HUDEP-2 (cell line): ENCODE results near the gene CD82.

Experiments used
- DNase-seq, 76 experiments: peaks; one replicate each; lab custom pipeline; 2025; ENCODE audit not compliant: unreplicated experiment in 76 of 76; lab: John Stamatoyannopoulos, UW

The CD82 gene

GRCh38 chr11:44573333-44573732 lies 7.9 kb downstream of the CD82 start:
- DNase-seq, result peak in 2 of 76 experiments; percentile 22 to 25

GRCh38 chr11:44574610-44575287 lies 9.3 kb downstream of the CD82 start:
- DNase-seq, result peak in 7 of 76 experiments; percentile 16 to 52 (median 36)

GRCh38 chr11:44575288-44575672 lies 9.8 kb downstream of the CD82 start:
- DNase-seq, result no peak

- DNase-seq, result no peak
Measured at GRCh38 chr11:44575962-44576361, 10.5 kb downstream of the CD82 start.

GRCh38 chr11:44576656-44577055 lies 11.2 kb downstream of the CD82 start:
- DNase-seq, result no peak

GRCh38 chr11:44577231-44577830 lies 11.9 kb downstream of the CD82 start:
- peak in 13 of 76 experiments; percentile 17 to 70 (median 26) for DNase-seq

- DNase-seq, result no peak
Measured at GRCh38 chr11:44578279-44578678, 12.8 kb downstream of the CD82 start.

- no peak for DNase-seq
Measured at GRCh38 chr11:44579302-44579761, 13.9 kb downstream of the CD82 start.

GRCh38 chr11:44580701-44581100 lies 15.2 kb downstream of the CD82 start:
- DNase-seq, result peak in 63 of 76 experiments; percentile 13 to 78 (median 50)

GRCh38 chr11:44581246-44581645 lies 15.8 kb downstream of the CD82 start:
- peak in 1 of 76 experiments; percentile 60 for DNase-seq

- peak in 3 of 76 experiments; percentile 11 to 23 (median 17) for DNase-seq
Measured at GRCh38 chr11:44582641-44583352, 17.3 kb downstream of the CD82 start.

GRCh38 chr11:44583353-44583669 lies 17.8 kb downstream of the CD82 start:
- DNase-seq, result no peak

- peak in 1 of 76 experiments; percentile 25 for DNase-seq
Measured at GRCh38 chr11:44585421-44585820, 20.0 kb downstream of the CD82 start.

GRCh38 chr11:44589301-44589700 lies 23.8 kb downstream of the CD82 start:
- no peak for DNase-seq

- DNase-seq, result no peak
Measured at GRCh38 chr11:44590769-44591168, 25.3 kb downstream of the CD82 start.

GRCh38 chr11:44591557-44591956 lies 26.1 kb downstream of the CD82 start:
- DNase-seq, result no peak

GRCh38 chr11:44592125-44592940 lies 26.9 kb downstream of the CD82 start:
- DNase-seq, result no peak

GRCh38 chr11:44593251-44593650 lies 27.8 kb downstream of the CD82 start:
- no peak for DNase-seq

- DNase-seq, result no peak
Measured at GRCh38 chr11:44595006-44595405, 29.5 kb downstream of the CD82 start.

- no peak for DNase-seq
Measured at GRCh38 chr11:44595964-44596381, 30.5 kb downstream of the CD82 start.
